ENCODE measurements around the gene CNOT9. TPM values are rescaled to one million over a fixed set of nuclear protein-coding genes. Genes with fewer than 3 reads are reported as not detected.

CNOT9 gene
- total RNA-seq, 3 donors from 2014 or later = 30.6 to 55.6 (median 44.9) TPM

DNA sequence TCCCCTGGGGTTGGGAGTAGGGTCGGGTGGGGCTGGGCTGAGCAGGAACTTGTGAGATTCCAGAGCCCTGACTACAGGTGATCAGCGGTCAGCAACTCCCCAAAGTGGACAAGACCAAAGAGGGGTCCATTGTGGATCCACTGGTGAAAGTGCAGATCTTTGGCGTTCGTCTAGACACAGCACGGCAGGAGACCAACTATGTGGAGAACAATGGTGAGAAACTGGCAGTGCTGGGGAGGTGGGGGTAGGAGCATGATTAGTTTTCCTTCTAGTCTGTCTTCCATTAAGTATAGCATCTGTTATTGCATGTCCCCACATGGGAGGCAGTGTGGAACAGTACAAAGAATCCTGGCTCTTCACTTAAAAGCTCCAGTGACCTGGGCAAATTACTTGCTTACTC lies 67.1 kb downstream of the CNOT9 start:
- no peaks in the 10 kb centered on the region for H3K4me1 ChIP-seq
- peaks cover 28% of the 10 kb centered on the region for H3K36me3 ChIP-seq
- no peak overlapping the region for H3K27ac ChIP-seq
- H3K4me3 ChIP-seq = no peak overlapping the region
- no peaks in the 10 kb centered on the region for H3K27me3 ChIP-seq
- TF ChIP-seq POLR2A (IDR thresholded peaks at IDR 0.05) (no peak), POLR2AphosphoS5 (IDR thresholded peaks at IDR 0.05) (no peak), CTCF (IDR thresholded peaks at IDR 0.05) (no peak)
- intact Hi-C loops (cut with DNase I; ENCODE audit: low total_unique reads) = no loop called here
- DNase-seq (ENCODE audit: low spot score in 2 of 2) = no peak
- no peaks in the 10 kb centered on the region for H3K9me3 ChIP-seq

GRCh38 chr2:218638372-218638771 lies 69.7 kb downstream of the CNOT9 start:
- H3K36me3 ChIP-seq = peaks cover 31% of the 10 kb centered on the region
- no peak for DNase-seq (ENCODE audit: low spot score in 2 of 2)
- no peaks in the 10 kb centered on the region for H3K4me1 ChIP-seq
- H3K9me3 ChIP-seq = no peaks in the 10 kb centered on the region
- TF ChIP-seq POLR2AphosphoS5 (IDR thresholded peaks at IDR 0.05) (no peak), POLR2A (IDR thresholded peaks at IDR 0.05) (no peak), CTCF (IDR thresholded peaks at IDR 0.05) (no peak)
- intact Hi-C loops (cut with DNase I; ENCODE audit: low total_unique reads) = no loop called here
- H3K4me3 ChIP-seq = no peak overlapping the region
- H3K27ac ChIP-seq = no peak overlapping the region
- H3K27me3 ChIP-seq = no peaks in the 10 kb centered on the region

DNA sequence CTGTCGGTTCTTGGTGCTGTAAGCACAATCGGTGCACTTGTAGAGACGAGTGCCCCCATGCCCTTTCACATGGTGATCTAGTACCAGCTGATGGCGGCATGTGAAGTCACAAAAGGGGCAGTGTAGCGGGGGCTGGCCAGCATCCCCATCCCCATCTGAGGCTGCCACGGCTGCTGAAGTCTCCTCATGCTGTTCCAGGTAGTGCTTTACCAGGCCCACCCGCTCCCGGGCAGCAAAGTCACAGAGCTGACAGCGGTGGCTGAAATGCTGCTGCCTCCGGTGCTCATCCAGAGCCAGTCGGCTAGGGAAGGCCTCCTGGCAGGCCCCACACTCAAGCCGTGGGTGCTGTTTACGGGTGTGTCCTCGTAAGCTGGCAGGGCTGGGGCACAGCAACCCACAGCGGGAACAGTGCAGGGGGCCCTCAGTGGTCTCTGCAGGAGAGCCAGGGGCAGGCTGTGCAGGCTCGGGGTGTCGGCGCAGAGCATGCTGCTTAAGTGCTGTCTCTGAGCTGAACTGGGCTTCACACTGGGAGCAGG lies 73.5 kb downstream of the CNOT9 start:
- Histone ChIP-seq H3K9me3 (no peaks in the 10 kb centered on the region), H3K36me3 (peaks cover 30% of the 10 kb centered on the region), H3K27me3 (no peaks in the 10 kb centered on the region), H3K4me3 (no peak overlapping the region), H3K4me1 (no peaks in the 10 kb centered on the region), H3K27ac (no peak overlapping the region)
- TF ChIP-seq POLR2A (IDR thresholded peaks at IDR 0.05) = no peak
- no peak for TF ChIP-seq CTCF (IDR thresholded peaks at IDR 0.05)
- TF ChIP-seq POLR2AphosphoS5 (IDR thresholded peaks at IDR 0.05) = no peak
- intact Hi-C loops (cut with DNase I; ENCODE audit: low total_unique reads) = no loop called here
- DNase-seq (ENCODE audit: low spot score in 2 of 2) = no peak

- H3K27me3 ChIP-seq = no peaks in the 10 kb centered on the region
- DNase-seq (ENCODE audit: low spot score in 2 of 2) = no peak
- intact Hi-C loops (cut with DNase I; ENCODE audit: low total_unique reads) = no loop called here
- no peak for TF ChIP-seq CTCF (IDR thresholded peaks at IDR 0.05)
- no peak for TF ChIP-seq POLR2A (IDR thresholded peaks at IDR 0.05)
- TF ChIP-seq POLR2AphosphoS5 (IDR thresholded peaks at IDR 0.05) = no peak
- no peak overlapping the region for H3K4me3 ChIP-seq
- H3K27ac ChIP-seq = no peak overlapping the region
- no peaks in the 10 kb centered on the region for H3K4me1 ChIP-seq
- peaks cover 27% of the 10 kb centered on the region for H3K36me3 ChIP-seq
- H3K9me3 ChIP-seq = no peaks in the 10 kb centered on the region
Measured at GRCh38 chr2:218642786-218643185, 74.1 kb downstream of the CNOT9 start.

DNA sequence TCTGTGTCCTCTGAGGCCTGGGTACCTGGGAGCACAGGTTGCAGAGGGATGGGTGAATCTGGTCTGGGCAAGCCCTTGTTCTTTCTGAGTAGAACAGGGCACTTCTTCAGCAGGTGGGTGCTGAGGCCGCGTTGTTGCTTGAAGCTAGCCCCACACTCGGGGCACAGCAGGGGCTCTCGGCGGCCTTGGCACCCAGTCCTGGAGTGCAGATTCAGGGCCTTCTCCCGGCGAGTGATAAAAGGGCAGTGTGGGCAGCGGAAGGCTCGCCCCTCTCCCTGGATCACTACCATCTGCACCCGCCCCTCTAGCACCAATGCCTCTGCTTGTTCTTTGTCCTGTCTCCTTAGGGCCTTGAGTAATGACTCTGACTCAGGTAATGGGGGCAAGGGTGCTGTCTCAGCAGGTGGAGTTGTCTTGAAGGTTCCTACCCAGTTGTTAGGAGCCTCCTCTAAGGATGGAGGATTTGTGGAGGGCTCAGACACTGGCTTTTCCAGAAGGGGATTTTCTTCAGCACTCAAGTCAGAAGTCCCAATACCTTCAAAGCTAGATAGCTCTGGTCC lies 75.2 kb downstream of the CNOT9 start:
- H3K27ac ChIP-seq = no peak overlapping the region
- intact Hi-C loops (cut with DNase I; ENCODE audit: low total_unique reads) = no loop called here
- H3K9me3 ChIP-seq = no peaks in the 10 kb centered on the region
- H3K36me3 ChIP-seq = peaks cover 18% of the 10 kb centered on the region
- no peaks in the 10 kb centered on the region for H3K27me3 ChIP-seq
- TF ChIP-seq POLR2A (IDR thresholded peaks at IDR 0.05) (no peak), POLR2AphosphoS5 (IDR thresholded peaks at IDR 0.05) (no peak), CTCF (IDR thresholded peaks at IDR 0.05) (no peak)
- no peak overlapping the region for H3K4me3 ChIP-seq
- no peak for DNase-seq (ENCODE audit: low spot score in 2 of 2)
- no peaks in the 10 kb centered on the region for H3K4me1 ChIP-seq

All from breast epithelium (tissue), 4 donors.